DND-41 (cell line): Measurements from ENCODE around the gene INTU.

ENCODE experiments used
- ATAC-seq: fragments of 200-7000 bp; cut with Tn5 transposase; 3 replicates; pipeline ENCODE4 v1.9.1; 2021; ENCODE audit warnings: low read depth; ENCODE audit not compliant: insufficient read depth
- DNase-seq: peaks from one replicate; pipeline ENCODE4 v3.0.0-alpha.2; 2020
- H2AFZ ChIP-seq: 2 replicates; pipeline ENCODE4 v1.6.0; 2012; ENCODE audit warnings: low read depth, low read length
- H3K27ac ChIP-seq: 2 replicates; pipeline ENCODE4 v1.5.1; 2012; ENCODE audit warnings: low read length, inconsistent platforms
- H3K27me3 ChIP-seq: fragments of 200-600 bp; sonication (generic); 2 replicates; pipeline ENCODE4 v1.6.0; 2012; ENCODE audit warnings: low read length, mild to moderate bottlenecking, inconsistent platforms; ENCODE audit not compliant: insufficient read depth, poor library complexity
- H3K36me3 ChIP-seq: 2 replicates; pipeline ENCODE4 v1.5.1; 2012; ENCODE audit warnings: low read length, inconsistent platforms; ENCODE audit not compliant: insufficient read depth
- H3K4me1 ChIP-seq: 2 replicates; pipeline ENCODE4 v1.5.1; 2012; ENCODE audit warnings: mild to moderate bottlenecking, low read length; ENCODE audit not compliant: insufficient read depth
- H3K4me2 ChIP-seq: 2 replicates; pipeline ENCODE4 v1.6.0; 2012; ENCODE audit warnings: mild to moderate bottlenecking, moderate library complexity, low read length, inconsistent platforms; ENCODE audit not compliant: insufficient read depth
- H3K4me3 ChIP-seq, 2 experiments: fragments of 200-600 bp in 1 of 2; shearing (Covaris generic) in 1 of 2; 2 replicates each; pipeline ENCODE4 v1.5.1; 2012 to 2016; ENCODE audit warnings: inconsistent platforms in 2 of 2, low read length in 2 of 2, mild to moderate bottlenecking in 2 of 2, low read depth in 1 of 2, moderate library complexity in 1 of 2
- H3K79me2 ChIP-seq: 2 replicates; pipeline ENCODE4 v1.6.0; 2012; ENCODE audit warnings: low read length, inconsistent platforms; ENCODE audit not compliant: insufficient read depth
- H3K9ac ChIP-seq: 2 replicates; pipeline ENCODE4 v1.6.0; 2012; ENCODE audit warnings: low read depth, mild to moderate bottlenecking, inconsistent platforms, low read length, moderate library complexity
- H3K9me3 ChIP-seq: 2 replicates; pipeline ENCODE4 v1.5.1; 2012; ENCODE audit warnings: low read length, moderate library complexity, mild to moderate bottlenecking, inconsistent platforms; ENCODE audit not compliant: insufficient read depth, severe bottlenecking
- H4K20me1 ChIP-seq: 2 replicates; pipeline ENCODE4 v1.6.0; 2012; ENCODE audit warnings: low read length; ENCODE audit not compliant: insufficient read depth
- EZH2 ChIP-seq: IDR thresholded peaks from 3 replicates; pipeline ENCODE4 v1.6.1; 2012; ENCODE audit warnings: borderline replicate concordance, low read depth, mild to moderate bottlenecking, moderate library complexity, low read length, inconsistent platforms; ENCODE audit not compliant: severe bottlenecking
- TF ChIP-seq, protein P1 (sequence below): IDR thresholded peaks from 2 replicates; pipeline ENCODE4 v1.5.1; 2012; ENCODE audit warnings: borderline replicate concordance, low read length, moderate library complexity, mild to moderate bottlenecking; ENCODE audit not compliant: poor library complexity, severe bottlenecking; ENCODE audit errors: extremely low read depth

Gene INTU

DNA sequence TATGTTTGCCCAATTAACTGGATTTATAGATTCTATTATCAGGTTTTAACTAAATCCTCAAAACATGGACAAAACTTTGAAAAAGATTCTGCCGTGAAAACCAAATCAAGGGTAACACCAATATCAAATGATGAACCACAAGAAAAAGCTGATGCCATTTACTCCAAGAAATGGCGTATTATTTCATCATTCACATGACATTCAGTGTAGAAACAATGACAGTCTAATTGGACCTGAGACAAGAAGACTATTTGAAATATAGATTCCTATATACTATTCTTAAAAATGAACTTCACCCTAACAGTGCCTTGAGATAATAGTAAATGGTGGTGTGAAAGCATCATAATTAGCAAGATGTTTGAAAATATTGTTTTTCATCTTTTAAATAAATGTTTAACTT, 102.2 kb downstream of the INTU start:
- H3K36me3 ChIP-seq, result no peaks in the 10 kb centered on the region
- H3K4me2 ChIP-seq, result no peak overlapping the region
- no peak overlapping the region for H3K27ac ChIP-seq
- TF ChIP-seq EZH2, result no peak
- TF ChIP-seq, protein P1, sequence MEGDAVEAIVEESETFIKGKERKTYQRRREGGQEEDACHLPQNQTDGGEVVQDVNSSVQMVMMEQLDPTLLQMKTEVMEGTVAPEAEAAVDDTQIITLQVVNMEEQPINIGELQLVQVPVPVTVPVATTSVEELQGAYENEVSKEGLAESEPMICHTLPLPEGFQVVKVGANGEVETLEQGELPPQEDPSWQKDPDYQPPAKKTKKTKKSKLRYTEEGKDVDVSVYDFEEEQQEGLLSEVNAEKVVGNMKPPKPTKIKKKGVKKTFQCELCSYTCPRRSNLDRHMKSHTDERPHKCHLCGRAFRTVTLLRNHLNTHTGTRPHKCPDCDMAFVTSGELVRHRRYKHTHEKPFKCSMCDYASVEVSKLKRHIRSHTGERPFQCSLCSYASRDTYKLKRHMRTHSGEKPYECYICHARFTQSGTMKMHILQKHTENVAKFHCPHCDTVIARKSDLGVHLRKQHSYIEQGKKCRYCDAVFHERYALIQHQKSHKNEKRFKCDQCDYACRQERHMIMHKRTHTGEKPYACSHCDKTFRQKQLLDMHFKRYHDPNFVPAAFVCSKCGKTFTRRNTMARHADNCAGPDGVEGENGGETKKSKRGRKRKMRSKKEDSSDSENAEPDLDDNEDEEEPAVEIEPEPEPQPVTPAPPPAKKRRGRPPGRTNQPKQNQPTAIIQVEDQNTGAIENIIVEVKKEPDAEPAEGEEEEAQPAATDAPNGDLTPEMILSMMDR, result no peak
- H3K9me3 ChIP-seq, result no peaks in the 10 kb centered on the region
- no peaks in the 10 kb centered on the region for H3K27me3 ChIP-seq
- ATAC-seq, result no peak
- no peak overlapping the region for H2AFZ ChIP-seq
- no peak overlapping the region for H3K4me3 ChIP-seq
- DNase-seq, result no peak
- H3K79me2 ChIP-seq, result no peaks in the 10 kb centered on the region
- no peaks in the 10 kb centered on the region for H4K20me1 ChIP-seq
- no peaks in the 10 kb centered on the region for H3K4me1 ChIP-seq
- no peak overlapping the region for H3K9ac ChIP-seq

DNA sequence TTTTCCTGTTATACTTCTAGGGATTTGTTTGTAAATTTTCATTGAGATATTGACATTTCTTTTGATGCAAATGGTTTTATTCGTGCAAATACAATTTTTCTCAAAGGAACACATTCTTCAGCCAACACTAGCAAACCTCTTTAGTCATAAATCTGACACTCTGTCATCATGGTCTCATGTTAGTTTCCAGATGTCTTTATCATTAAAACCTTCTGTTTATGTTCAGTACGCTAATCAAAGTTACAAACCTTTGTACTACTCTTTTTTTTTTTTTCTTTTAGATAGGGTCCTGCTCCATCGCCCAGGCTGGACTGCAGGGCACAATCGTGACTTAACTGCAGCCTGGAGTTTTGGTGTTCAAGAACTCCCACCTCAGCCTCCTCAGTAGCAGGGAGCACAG, 104.5 kb downstream of the INTU start:
- H3K9me3 ChIP-seq, result no peaks in the 10 kb centered on the region
- no peak overlapping the region for H2AFZ ChIP-seq
- H3K27me3 ChIP-seq, result no peaks in the 10 kb centered on the region
- no peaks in the 10 kb centered on the region for H3K79me2 ChIP-seq
- H3K4me3 ChIP-seq, result no peak overlapping the region
- DNase-seq, result no peak
- no peaks in the 10 kb centered on the region for H3K4me1 ChIP-seq
- ATAC-seq, result no peak
- H3K4me2 ChIP-seq, result no peak overlapping the region
- no peaks in the 10 kb centered on the region for H4K20me1 ChIP-seq
- H3K27ac ChIP-seq, result no peak overlapping the region
- no peak overlapping the region for H3K9ac ChIP-seq
- no peak for TF ChIP-seq EZH2
- TF ChIP-seq, protein P1, result no peak
- H3K36me3 ChIP-seq, result no peaks in the 10 kb centered on the region

DNA sequence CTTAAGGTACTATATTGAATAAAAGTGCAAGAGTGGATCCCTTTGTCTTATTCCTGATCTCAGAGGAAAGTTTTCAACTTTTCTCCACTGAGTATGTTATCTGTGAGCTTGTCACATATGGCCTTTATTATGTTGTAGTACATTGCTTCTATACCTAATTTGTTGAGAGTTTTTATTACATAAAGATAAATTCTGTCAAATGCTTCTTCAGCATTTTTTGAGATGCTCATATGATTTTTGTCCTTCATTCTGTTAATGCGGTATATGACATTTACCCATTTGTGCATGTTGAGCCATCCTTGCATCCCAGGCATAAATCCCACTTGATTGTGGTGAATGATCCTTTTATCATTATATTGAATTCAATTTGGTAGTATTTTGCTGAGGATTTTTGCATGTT, 108.5 kb downstream of the INTU start:
- no peaks in the 10 kb centered on the region for H3K4me1 ChIP-seq
- H3K79me2 ChIP-seq, result no peaks in the 10 kb centered on the region
- no peak overlapping the region for H2AFZ ChIP-seq
- no peak overlapping the region for H3K27ac ChIP-seq
- no peaks in the 10 kb centered on the region for H4K20me1 ChIP-seq
- H3K9me3 ChIP-seq, result no peaks in the 10 kb centered on the region
- ATAC-seq (no peak), DNase-seq (no peak)
- no peak for TF ChIP-seq EZH2
- TF ChIP-seq, protein P1, result no peak
- no peak overlapping the region for H3K9ac ChIP-seq
- no peak overlapping the region for H3K4me3 ChIP-seq
- no peaks in the 10 kb centered on the region for H3K27me3 ChIP-seq
- no peaks in the 10 kb centered on the region for H3K36me3 ChIP-seq
- H3K4me2 ChIP-seq, result no peak overlapping the region

DNA sequence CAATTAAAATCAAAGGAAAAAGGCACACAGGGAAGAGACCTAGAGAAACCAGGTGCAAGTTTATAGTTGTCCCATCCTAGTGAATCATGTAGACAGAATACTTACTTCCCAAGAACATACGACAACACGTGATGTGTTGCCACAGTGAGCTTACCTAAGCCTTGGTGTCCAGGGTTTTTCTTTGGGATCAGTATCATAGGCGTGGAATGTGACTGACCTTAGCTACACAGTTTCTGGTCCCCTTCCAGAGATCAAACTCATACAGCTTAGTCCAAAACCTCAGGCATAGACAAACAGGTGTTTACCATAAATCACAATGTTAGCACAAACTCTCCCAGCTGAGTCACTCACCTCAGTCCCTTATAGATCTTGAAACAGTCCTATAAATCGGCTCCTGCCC, 115.1 kb downstream of the INTU start:
- Histone ChIP-seq H3K27ac (no peak overlapping the region), H2AFZ (no peak overlapping the region), H3K4me2 (no peak overlapping the region), H3K4me3 (no peak overlapping the region), H3K79me2 (no peaks in the 10 kb centered on the region), H3K4me1 (no peaks in the 10 kb centered on the region), H3K9ac (no peak overlapping the region), H3K36me3 (no peaks in the 10 kb centered on the region), H3K27me3 (no peaks in the 10 kb centered on the region), H3K9me3 (peaks cover 3% of the 10 kb centered on the region), H4K20me1 (no peaks in the 10 kb centered on the region)
- no peak for ATAC-seq
- no peak for DNase-seq
- TF ChIP-seq, protein P1, result no peak
- no peak for TF ChIP-seq EZH2
